HG02588 (cell line): Measurements from ENCODE around the gene COL24A1.

Experiments used
- ATAC-seq: cut with Tn5 transposase; IDR thresholded peaks from one replicate; pipeline ENCODE4 v1.9.1; 2021; ENCODE audit warnings: mild to moderate bottlenecking, moderate library complexity; ENCODE audit not compliant: unreplicated experiment

The COL24A1 gene

GRCh38 chr1:86156566-86157455, at the start of gene COL24A1:
Gene COL24A1, minus strand, starts transcription at chr1:86156772. Its CDS starts 376 bp downstream, at chr1:86156396.
- no peak for ATAC-seq

- ATAC-seq, result no peak
These were observed 49.2 kb upstream of the COL24A1 start for GRCh38 chr1:86205741-86206140.

- no peak for ATAC-seq
These were observed 46.2 kb upstream of the COL24A1 start for GRCh38 chr1:86202552-86203340.

DNA sequence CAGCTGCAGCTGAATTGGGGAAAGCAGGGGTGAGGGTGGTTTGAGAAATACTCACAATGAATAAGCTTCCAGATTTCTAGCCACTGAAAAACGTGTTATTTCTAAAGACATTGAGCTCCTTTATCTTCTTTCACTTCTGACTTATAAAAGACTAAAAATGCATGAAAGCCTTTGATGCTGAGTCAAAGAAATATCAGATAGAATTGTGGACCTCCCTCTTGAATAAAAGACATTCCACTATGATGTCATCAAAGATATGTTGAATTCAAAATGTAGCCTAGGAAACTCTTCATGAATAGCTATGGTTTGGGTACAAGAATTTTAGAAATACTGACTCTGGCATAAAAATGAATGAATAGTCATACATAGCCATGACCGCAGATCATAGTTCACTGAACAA, 44.7 kb upstream of the COL24A1 start:
- ATAC-seq, result no peak

DNA sequence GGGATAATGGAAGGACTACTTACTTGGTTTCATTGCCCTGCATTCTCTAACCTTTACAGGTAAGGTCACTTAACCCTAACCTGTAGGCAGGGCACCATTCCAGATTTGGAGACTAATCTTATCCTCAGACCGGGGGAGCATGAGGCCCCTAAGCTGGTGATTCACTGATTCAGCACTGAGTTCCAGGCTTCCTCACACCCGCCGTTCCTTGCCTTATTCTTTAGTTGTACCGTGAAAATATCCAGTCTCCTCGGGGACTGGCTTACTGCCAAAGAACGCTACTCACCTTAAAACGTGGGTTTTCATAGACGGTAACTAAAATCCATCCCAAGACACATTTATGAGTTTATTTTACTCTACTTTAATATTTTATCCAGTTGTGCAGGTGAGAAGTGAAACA, 44.3 kb upstream of the COL24A1 start:
- ATAC-seq, result no peak

DNA sequence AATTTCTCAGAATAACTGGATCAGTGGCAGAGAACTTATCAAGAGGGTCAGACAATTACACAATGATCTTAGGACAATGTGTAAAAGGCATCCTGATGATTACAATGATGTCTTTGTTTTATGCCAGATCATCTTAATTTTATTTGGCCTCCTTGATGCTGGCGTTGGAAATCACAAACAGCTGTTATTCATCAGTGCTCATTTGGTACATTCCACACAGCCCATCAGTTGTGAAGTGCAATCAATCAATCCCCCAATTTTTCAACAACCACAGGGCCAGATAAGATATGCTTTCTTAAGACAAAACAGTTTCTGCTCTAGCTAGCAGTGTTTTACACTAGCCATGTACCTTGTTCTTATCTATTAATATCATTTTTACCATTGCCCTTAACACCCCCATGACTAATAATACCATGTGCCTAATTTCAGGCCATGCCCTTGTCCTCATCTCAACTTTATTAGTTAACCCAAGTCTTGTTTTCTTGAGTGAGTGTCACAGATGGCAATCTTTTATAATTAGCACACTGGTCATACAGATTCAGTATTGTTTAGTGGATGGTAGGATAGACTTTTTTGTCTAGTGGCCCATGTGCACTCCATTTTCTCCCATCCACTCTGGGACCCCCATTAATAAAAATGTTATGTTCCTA, 40.8 kb upstream of the COL24A1 start:
- no peak for ATAC-seq

DNA sequence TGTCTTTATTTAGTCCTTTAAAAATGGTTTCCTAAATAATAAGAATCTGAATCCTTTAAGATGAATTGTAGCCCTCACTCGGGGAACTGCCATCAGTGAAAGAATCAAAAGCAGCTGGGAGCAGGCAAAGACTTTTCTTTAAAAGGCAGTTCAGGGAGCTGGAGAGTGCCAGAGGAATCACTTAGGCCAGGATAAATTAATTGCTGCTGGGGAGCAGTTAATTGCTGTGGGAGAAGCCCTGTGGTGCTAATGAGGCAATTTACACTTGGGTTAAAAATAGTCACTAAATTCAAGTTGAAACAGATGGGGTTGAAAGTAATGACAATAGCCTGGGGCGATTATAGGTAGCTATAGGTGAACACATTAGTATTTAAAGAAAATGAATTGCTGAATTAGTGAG, 38.7 kb upstream of the COL24A1 start:
- no peak for ATAC-seq

DNA sequence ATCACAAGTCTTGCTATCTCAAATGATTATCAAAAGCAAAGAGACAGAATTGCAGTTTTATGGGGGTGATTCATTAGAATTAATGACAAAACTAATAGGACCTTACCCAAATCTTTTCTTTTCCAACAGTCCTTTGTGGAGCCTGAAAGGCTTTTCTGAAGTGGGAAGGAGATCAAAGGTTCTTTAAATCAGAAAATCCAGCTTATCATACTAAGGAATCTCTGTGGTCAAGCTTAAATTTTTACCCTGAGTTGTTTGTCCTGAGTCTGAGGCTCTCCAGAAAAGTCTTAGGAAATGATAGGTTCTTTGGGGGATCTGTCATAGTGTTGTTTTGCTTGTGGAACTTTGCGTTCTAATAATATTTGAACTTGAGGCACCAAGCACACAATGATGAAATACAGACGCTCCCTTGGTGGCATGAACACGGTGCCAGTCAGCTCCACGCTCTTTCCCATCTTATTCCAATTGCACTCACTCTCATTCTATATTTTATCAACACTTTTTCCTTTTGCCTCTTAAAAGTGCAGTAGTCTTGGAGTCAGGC, 38.0 kb upstream of the COL24A1 start:
- no peak for ATAC-seq

GRCh38 chr1:86192417-86192816, 35.8 kb upstream of the COL24A1 start:
- ATAC-seq, result no peak

GRCh38 chr1:86191958-86192357, 35.4 kb upstream of the COL24A1 start:
- ATAC-seq, result no peak

GRCh38 chr1:86190873-86191272, 34.3 kb upstream of the COL24A1 start:
- no peak for ATAC-seq

DNA sequence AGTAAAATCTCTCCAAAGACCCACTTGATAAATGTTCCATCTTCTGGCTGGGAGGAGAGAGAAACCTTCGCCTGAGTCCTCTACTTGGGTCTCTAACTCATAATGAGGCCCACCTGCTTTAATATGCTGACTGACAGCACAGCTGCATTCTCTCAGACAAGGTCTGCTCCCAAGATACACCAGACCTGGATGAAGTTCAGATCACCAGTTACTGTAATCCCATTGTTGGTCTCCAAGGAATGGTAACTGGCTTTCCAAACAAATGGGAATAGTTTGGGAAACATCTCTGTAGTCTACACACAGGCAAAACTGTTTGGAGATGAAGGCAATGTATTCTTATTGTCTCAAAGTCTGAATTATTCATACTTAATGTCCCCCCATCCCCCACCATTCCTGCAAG, 27.9 kb upstream of the COL24A1 start:
- ATAC-seq, result no peak

GRCh38 chr1:86183810-86184209, 27.2 kb upstream of the COL24A1 start:
- no peak for ATAC-seq

GRCh38 chr1:86176226-86176625, 19.7 kb upstream of the COL24A1 start:
- no peak for ATAC-seq

- no peak for ATAC-seq
These were observed 19.2 kb upstream of the COL24A1 start for GRCh38 chr1:86175756-86176155.

- ATAC-seq, result no peak
These were observed 13.1 kb upstream of the COL24A1 start for GRCh38 chr1:86169625-86170024.

- no peak for ATAC-seq
These were observed 3.2 kb upstream of the COL24A1 start for GRCh38 chr1:86159800-86160199.

GRCh38 chr1:86155807-86156565, 586 bp downstream of the COL24A1 start:
- ATAC-seq, result no peak

DNA sequence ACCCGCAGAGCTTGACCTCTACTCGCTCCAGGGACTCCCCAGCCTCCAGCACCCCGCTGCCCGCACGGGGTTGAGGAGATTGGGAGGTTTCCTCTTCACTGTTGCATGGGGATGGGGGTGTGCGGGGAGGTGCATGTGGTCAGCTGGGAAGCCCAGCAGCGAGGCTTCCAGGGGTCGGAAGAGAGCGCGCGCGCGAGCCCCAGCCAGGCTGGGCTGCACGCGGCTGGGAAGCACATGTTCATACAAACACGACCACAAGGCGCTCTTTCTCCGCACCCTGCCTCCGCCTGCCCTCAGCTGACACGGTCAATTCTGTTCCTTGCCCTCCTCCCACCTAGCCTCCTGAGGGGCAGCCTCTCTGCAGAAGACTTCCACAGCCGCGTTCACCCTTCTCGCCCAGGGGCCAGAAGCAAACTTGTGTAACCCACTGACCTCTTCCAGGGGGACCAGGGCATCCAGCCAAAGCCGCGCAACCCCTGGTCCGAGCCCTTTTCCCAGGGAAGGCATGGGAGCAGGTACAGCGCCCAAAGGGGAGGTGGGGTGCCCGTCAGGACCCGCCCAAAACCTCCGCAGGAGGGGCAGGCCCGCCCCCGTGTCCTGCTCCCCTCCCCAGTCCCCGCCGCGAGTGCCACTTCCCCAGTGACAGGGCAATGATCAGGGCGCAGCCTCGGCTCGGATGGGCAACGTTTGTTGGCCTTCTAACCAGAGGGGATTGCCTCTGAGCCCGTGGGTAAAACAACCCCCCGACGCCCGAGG, 1.3 kb downstream of the COL24A1 start:
- no peak for ATAC-seq

- no peak for ATAC-seq
These were observed 2.0 kb downstream of the COL24A1 start for GRCh38 chr1:86154571-86155050.
